OCI-LY1 (cell line): ENCODE results near the gene IL2.

Experiments used
- EZH2 ChIP-seq: fragments of 200-600 bp; sonication (generic), shearing (Covaris generic); IDR thresholded peaks from 2 replicates; pipeline ENCODE4 v1.8.0; 2017; ENCODE audit warnings: borderline replicate concordance, mixed run types, mild to moderate bottlenecking, antibody characterized with exemption, low read length, moderate library complexity, mixed read lengths
- TF ChIP-seq, protein P1 (sequence below): fragments of 200-600 bp; sonication (generic), shearing (Covaris generic); IDR thresholded peaks from 2 replicates; pipeline ENCODE4 v1.5.1; 2017; ENCODE audit warnings: mild to moderate bottlenecking, antibody characterized with exemption, low read length, moderate library complexity, mixed read lengths

GRCh38 chr4:122500852-122501501, 44.5 kb upstream of the IL2 start:
- TF ChIP-seq, protein P1, sequence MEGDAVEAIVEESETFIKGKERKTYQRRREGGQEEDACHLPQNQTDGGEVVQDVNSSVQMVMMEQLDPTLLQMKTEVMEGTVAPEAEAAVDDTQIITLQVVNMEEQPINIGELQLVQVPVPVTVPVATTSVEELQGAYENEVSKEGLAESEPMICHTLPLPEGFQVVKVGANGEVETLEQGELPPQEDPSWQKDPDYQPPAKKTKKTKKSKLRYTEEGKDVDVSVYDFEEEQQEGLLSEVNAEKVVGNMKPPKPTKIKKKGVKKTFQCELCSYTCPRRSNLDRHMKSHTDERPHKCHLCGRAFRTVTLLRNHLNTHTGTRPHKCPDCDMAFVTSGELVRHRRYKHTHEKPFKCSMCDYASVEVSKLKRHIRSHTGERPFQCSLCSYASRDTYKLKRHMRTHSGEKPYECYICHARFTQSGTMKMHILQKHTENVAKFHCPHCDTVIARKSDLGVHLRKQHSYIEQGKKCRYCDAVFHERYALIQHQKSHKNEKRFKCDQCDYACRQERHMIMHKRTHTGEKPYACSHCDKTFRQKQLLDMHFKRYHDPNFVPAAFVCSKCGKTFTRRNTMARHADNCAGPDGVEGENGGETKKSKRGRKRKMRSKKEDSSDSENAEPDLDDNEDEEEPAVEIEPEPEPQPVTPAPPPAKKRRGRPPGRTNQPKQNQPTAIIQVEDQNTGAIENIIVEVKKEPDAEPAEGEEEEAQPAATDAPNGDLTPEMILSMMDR = no peak
- no peak for TF ChIP-seq EZH2
